GM21717 (cell line): ENCODE measurements around the gene MRPL14.

Experiments
- ATAC-seq: cut with Tn5 transposase; IDR thresholded peaks from one replicate; pipeline ENCODE4 v1.9.1; 2021; ENCODE audit warnings: mild to moderate bottlenecking, moderate library complexity; ENCODE audit not compliant: unreplicated experiment

MRPL14 gene

GRCh38 chr6:44127186-44128019 lies at the start of gene MRPL14, which contains the start of gene TMEM63B:
MRPL14 (minus strand) TSS chr6:44127452; CDS start chr6:44116611, 10,841 bp downstream.
TMEM63B (plus strand) TSS chr6:44127554; CDS start chr6:44134585, 7,031 bp downstream.
- peak; percentile 60 for ATAC-seq

GRCh38 chr6:44176130-44176761 lies 49.0 kb upstream of the MRPL14 start:
- ATAC-seq, result no peak

GRCh38 chr6:44172731-44173500 lies 45.7 kb upstream of the MRPL14 start:
- ATAC-seq, result peak; percentile 61

GRCh38 chr6:44171899-44172546 lies 44.8 kb upstream of the MRPL14 start:
- no peak for ATAC-seq

GRCh38 chr6:44169886-44170570 lies 42.8 kb upstream of the MRPL14 start:
- ATAC-seq, result no peak

- ATAC-seq, result no peak
Measured at GRCh38 chr6:44169154-44169553, 41.9 kb upstream of the MRPL14 start.

- ATAC-seq, result no peak
Measured at GRCh38 chr6:44167567-44167966, 40.3 kb upstream of the MRPL14 start.

GRCh38 chr6:44166591-44167184 lies 39.4 kb upstream of the MRPL14 start:
- ATAC-seq, result no peak

GRCh38 chr6:44166116-44166515 lies 38.9 kb upstream of the MRPL14 start:
- ATAC-seq, result no peak

- ATAC-seq, result no peak
Measured at GRCh38 chr6:44162876-44163625, 35.8 kb upstream of the MRPL14 start.

GRCh38 chr6:44161997-44162338 lies 34.7 kb upstream of the MRPL14 start:
- ATAC-seq, result no peak

GRCh38 chr6:44158770-44159228 lies 31.5 kb upstream of the MRPL14 start, which contains the start of gene CAPN11:
CAPN11 (plus strand) TSS chr6:44158820; CDS start chr6:44158849, 29 bp downstream.
- ATAC-seq, result no peak

GRCh38 chr6:44157152-44157521 lies 29.9 kb upstream of the MRPL14 start:
- ATAC-seq, result no peak

- no peak for ATAC-seq
Measured at GRCh38 chr6:44156494-44157151, 29.4 kb upstream of the MRPL14 start.

GRCh38 chr6:44154067-44154466 lies 26.8 kb upstream of the MRPL14 start:
- no peak for ATAC-seq

GRCh38 chr6:44152533-44152932 lies 25.3 kb upstream of the MRPL14 start:
- ATAC-seq, result no peak

- ATAC-seq, result no peak
Measured at GRCh38 chr6:44152109-44152461, 24.8 kb upstream of the MRPL14 start.

- no peak for ATAC-seq
Measured at GRCh38 chr6:44151348-44152108, 24.3 kb upstream of the MRPL14 start.
